HG03060 (cell line): ENCODE measurements around the gene LRIT2.

Source experiments
- ATAC-seq: cut with Tn5 transposase; IDR thresholded peaks from one replicate; pipeline ENCODE4 v1.9.1; 2021; ENCODE audit warnings: low read depth, moderate number of reproducible peaks; ENCODE audit not compliant: unreplicated experiment

Gene LRIT2, protein sequence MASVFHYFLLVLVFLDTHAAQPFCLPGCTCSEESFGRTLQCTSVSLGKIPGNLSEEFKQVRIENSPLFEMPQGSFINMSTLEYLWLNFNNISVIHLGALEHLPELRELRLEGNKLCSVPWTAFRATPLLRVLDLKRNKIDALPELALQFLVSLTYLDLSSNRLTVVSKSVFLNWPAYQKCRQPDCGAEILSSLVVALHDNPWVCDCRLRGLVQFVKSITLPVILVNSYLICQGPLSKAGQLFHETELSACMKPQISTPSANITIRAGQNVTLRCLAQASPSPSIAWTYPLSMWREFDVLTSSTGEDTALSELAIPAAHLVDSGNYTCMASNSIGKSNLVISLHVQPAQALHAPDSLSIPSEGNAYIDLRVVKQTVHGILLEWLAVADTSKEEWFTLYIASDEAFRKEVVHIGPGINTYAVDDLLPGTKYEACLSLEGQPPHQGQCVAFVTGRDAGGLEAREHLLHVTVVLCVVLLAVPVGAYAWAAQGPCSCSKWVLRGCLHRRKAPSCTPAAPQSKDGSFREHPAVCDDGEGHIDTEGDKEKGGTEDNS

DNA sequence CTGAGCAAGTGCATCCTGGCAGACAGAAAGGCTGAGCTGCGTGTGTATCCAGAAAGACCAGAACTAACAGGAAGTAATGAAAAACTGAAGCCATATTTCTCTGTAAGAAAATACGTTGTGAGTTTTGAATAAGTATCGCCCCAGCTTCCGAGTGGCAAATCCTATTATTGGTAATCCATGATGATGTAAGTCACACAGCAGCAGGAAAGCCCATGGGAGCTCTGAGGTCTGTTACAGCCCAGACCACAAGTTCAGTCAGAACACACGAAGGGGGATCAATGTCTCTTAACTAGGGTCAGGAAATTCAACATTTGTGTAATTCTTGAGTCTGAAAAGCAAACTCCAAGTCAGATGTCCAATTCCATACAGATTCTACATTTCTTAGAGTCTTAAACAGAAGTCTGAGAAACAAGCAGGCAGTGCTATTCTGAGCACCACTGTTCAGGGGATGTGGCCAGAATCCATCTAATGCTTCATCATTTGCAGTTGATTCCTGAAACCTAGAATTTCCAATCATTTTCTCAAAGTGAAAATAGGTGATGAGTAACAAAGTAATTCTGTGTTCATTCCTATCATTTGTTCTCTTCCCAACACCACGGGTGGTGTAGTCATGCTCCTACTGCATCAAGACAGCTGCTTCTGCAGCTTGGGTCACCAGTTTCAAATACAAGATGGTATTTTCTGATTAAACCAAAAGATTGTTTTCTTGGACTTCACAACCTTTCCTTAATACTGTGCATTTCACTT is at the start of gene LRIT2:
Gene LRIT2 (minus strand): TSS at position 118 of the 747 bp plus-strand sequence. CDS start 24 bp downstream, at position 94.
- ATAC-seq, result no peak

DNA sequence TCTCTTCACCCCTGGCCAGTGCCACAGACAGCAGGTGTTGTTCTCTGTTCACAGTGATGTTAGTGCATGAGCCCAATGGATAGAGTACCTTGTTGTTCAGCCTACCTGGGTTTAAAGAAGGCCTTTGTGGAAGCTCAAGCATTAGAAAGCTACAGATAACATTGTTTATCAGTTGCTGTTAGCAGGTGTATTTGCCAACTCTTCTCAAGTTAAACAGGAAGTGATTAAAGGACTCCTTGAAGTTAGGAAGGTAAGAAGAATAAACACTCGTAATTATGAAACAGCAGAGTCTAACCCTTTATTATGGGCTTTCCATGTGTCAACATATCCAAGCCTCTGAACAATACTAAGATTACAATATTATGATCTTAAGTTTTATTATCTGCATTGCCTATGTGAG is 45.4 kb upstream of the LRIT2 start:
- ATAC-seq, result no peak

DNA sequence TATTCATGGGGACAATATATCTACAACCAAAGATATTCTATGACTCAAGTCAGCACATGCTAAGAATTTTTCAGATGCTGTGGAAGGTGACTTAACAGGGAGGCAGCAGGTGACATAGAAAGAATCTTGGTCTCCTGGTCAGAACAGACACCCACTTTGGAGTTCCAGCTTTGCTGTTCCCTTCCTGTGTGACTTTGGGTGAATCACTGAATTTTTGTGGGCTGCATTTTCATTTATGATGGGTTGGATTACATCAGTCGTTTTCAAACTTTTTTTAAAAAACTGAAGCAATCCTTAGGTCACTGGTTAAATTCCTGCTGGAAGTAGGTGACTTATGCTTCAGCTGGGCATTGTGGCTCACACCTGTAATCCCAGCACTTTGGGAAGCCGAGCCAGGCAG is 44.4 kb upstream of the LRIT2 start:
- ATAC-seq, result no peak

DNA sequence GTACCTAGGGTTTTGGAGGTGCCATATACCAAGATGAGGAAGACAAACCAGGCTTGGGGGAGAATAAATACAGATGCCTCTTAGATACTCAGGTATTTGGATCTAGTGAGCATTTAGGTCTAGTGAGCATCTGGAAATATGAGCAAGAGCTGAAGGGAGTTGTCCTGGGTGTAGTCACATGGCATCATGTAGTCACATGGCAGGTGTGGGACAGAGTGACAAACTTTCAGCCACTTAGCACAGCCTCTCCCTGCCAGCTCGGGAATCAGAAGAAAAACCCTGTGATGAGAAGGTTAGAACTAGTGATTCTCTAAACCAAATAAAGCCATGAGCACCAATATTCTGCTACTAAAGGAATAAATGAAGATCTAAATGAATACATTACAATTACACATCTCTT is 43.8 kb upstream of the LRIT2 start:
- no peak for ATAC-seq

DNA sequence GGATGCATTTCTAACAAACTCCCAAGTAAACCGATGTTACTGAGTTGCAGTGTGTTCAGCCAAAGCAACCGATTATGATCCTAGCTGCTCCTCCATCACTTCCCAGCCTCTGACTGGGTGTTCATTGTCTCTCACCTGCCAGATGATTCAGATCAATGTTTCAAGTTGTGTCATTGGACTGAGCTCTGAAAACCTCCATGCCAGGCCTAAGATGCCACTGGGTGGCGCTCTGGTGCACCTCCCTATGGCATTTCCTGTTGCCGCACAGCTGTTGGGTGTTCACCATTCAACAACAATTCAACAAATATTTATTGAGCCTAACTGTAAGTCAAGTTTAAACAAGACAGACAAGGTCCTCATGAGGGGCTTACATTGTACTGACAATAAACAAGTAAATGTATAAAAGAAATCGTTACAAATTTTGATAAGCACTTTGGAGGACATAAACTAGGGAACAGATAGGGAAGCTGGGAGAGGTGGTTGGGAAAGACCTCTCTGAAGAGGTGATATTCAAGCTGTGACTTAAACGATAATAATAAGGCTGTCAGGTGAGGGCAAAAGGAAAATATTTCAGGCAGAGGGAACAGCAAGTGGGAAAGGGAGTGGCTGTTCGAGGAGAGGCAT is 42.3 kb upstream of the LRIT2 start:
- ATAC-seq, result peak; percentile 54

DNA sequence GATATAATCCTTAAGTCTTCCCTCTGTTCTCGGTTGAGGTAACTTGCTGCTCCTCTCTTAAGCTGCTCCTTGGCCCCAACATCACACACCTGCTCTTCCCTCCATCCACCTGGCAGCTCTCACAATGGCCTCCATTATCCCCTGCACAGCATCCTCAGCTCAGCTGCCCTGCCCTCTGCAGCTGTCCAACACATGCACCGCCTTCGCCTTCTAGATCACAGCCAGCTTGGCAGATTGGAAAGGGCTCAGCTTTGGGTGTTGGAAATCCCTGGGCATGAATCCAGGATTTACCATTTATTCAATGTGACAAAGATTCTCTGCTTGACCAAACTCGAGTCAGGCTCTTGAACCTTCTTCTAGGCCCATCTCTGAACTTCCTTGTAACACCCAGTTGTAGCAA is 40.1 kb upstream of the LRIT2 start:
- ATAC-seq, result no peak

DNA sequence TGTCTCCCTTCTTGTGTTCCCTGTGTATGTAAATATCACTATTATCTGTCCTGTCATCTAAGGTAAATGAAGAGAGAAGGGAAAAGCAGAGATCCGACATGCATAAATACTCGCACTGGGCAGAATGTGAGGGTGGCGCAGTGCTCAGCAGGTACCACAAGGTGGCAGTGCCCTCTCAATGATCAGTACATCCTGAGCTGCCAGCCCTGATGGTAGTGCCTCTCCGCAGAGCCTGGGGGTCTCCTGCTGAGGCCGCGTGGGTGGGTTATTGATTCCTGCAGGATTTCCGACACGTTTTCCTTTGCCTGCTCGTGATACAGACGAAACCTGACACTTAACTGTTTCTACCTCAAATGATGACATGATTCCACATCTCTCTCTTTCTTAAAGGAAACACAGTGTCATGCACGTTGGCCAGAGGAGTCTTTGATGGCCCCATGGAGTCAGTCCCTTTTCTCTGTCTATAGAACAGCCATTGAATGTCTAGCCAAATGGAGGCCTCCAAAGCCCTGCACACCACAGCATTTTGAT is 39.3 kb upstream of the LRIT2 start:
- ATAC-seq, result peak; percentile 67

DNA sequence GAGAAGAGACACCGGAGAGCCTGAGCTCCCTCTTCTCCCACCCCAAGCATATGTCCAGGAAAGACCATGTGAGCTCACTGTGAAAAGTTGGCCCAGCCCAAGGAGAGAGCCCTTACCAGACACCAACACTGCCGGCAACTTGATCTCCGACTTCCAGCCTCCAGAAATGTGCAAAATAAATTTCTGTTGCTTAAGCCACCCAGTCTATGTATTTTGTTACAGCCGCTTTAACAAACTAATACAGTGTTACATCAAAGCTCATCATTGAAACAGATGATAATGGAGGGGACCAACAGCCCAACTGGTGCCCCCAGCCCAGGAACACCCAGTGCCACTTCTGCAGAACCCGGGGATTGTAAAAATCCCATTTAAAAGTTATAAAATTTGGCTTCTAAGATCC is 38.4 kb upstream of the LRIT2 start:
- no peak for ATAC-seq

DNA sequence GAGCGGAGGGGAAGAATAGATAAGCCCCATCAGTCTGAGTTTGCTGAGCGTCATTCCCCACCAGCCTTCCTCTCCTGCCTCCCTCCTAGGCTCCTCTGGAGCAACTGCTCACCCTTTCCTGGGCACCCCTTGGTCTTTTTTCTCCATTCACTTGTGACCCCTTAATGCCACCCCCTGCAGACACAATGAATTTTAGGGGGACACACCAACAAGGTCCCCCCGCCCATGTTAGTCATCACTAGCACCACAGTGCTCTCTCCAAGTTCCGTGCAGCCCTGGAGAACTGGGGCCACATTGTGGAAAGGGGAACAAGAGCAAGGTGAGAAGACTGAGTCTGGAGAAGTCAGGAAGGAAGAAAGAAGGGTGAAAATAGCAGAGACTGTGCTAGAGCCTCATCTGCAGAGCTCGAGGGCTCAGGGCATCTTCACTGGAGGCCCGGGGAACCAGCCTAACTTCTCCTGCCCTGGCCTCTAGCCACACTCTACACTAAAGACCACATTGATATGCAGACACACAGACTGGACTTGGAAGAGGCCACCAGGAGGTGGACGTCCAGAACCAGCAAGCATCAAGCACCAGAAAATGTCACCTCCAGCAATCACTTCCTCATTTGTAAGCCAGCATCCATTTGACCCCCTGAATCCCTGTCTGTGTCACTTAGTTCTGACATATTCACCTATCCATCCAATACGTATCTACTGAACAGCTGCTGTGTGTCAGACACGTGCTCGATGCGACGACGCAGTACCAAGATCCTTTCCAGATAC is 37.0 kb upstream of the LRIT2 start:
- ATAC-seq, result no peak

DNA sequence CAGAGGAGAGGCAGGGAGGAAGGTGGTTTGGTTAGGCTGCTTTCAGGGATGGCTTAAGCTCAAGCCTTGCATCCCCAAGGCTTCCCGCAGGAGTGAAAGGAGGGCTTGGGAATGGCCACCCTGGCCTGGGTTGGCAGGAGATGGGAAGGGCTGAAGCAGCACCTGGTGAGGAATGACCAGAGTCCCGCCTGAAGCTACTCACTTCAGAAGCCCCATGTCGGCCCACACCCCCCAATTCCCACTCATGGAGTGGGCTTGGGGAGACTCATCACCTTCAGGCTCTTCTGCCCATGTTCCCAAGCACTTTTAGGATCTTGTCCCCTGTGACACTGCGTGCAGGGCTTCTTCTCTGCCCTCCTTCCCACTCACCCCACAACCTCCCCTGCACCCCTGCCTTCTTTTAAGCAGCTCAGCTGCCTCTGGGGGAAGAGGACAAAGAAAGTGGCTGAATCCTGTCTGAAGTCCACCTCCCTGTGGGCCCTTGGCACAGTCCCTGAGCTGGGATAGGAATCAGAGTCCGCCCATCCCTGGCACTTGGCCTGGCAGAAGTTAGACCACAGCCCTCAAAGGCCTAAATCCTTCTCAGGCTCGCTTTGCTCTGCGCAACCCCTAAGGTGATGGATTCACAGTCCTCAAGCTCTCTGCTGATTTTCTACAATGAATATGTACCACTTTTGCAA is 36.0 kb upstream of the LRIT2 start:
- ATAC-seq, result no peak

DNA sequence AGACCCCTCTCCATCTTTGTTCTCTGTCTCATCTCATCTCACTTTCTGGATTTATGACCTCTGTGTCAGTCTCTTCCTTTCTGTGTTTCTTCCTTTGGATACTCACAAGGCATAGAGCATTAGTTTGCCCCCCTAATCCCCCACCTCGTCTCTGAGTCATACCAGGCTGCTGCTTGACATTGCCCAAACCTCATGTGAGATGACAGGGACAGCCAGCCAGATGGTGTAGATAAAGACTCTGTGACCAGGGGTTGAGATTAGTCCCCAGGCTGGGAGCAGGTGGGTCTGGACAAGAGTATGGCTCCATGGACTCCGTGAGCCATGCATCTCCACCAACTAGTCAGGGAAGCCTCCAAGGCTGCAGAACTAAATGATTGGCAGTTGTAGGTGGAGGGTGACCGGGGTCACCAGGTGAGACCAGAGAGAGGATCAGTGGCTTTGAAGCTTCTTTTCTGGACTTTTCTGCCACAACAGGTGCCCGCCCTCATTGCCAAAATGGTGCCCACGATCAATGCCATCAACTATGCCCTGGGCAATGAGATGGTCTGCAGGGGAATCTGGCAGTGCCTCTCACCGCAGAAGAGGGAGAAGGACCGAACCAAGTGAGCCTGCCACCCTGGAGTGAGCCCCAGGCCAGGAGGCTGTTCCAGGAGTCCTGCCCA is 32.8 kb upstream of the LRIT2 start:
- ATAC-seq, result no peak

DNA sequence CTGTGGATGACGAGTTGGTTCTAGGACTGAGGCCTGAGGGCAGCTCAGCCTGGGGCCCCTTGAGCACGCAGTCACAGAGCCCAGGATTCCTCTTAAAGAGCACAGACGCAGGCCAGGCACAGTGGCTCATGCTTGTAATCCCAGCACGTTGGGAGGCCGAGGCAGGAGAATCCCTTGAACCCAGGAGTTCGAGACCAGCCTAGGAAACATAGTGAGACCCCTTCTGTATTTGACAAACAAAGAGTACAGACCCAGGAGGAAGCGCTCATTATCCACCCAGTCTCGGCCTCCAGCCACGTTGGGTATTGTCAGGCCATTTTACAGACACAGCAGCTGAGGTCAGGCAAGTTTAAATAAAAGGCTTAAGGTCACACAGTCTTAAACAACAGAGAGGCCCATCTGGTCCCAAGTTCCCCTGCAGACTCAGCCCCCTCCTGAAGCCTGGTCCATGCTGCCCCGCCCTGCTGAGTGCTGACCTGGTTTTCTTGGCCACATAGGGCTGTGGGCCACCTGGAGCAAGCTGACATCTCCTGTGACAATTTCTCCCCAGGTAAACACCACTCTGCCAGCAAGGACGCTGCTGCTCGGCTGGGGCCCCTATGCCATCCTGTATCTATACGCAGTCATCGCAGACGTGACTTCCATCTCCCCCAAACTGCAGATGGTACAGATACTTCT is 32.1 kb upstream of the LRIT2 start:
- ATAC-seq, result no peak

DNA sequence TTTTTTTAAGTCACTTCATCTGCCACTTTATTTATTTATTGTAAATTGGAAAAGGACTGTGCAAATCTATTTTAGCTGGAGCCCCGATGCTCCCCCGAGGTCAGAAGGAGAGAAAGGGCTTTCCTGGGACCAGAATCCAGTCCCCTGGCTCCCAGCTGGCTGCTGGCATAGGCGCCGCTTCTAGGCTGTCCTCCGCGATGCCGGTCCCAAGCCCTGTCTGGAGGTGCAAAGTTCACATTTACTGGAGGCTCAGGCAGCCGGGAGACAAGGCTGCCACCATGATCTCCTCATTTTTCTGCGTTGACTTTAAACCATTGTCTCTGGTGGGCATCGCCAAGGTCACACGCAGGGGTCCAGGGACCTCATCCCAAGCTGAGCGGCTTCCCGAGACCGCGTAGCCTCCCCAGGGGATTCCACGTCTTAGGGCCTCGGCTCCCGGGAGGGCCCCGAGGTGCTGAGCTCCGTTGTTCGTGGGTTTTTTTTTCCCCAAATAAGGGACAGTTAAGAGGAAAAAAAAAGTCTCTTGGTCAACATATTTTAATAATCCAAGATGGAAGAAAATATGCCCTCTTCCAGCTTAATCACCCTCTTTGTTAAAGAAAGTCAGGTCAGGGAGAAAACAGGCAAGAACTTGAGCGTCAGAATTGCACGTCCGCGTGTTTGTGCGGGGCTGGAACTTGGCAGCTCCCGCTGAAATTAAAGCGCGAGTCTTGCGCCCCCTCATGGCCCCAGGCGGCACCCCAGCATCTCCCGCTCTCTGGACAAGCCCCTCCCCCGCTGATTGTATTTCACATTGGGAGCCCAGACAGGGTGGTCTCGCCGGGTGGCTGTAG is 31.4 kb upstream of the LRIT2 start:
- no peak for ATAC-seq

DNA sequence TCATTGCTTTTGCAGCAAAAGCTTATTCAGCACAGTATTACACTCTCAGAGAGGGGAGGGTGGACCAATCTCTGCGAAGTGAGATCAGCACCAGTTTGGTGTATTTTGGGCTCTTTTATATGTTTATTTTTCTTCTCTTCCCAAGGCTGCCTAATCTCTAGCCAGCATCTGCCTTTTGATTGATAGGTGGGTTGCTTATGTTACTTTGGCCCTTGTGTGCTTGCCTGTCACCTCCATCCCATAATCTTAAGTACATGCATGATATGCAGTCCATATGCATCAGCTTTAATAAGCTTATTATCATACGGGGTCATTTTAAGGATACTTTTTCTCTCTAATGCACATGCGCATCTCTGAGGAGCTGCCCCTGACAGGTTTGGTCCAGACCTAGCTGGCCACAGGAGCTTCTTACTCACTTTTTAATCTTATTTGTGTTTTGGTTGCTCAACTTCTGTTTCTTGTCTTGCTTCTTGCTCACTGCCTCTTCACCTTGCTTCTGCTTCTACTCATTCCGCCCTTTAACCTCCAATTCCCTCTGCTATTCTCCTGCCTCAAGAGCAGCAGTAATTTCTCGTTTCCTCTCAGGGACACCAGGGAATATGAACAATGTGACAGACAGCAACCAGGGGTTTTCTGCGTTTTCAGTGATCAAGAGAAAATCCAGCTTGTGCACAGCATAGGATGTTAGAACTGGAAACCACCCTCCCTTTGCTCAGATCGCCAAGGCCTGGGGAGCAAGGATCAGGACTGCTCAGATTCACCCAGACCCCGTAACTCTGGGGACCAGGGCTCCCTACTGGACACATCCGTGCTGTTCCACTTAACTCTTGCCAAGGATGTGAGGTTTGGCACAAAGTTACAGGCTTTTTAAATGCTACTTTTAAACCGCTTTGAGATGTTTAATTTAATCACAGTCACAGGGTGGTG is 29.5 kb upstream of the LRIT2 start:
- ATAC-seq, result no peak

DNA sequence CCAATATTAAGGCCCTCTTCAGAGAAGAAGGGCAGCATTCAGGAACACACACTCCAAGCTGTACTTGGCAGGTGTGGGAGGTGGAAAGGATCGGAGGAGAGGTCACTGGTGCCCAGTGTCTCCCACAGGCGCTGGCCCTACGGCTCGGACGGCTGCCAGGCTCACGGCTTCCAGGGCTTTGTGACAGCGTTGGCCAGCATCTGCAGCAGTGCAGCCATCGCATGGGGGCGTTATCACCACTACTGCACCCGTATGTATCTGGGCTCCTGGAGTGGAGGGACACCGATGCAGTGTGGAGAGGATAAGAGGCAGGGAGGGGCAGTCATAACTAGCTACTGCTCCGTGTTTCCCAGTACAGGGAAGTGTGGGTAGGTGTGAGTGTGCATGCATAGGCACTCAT is 23.4 kb upstream of the LRIT2 start:
- no peak for ATAC-seq

DNA sequence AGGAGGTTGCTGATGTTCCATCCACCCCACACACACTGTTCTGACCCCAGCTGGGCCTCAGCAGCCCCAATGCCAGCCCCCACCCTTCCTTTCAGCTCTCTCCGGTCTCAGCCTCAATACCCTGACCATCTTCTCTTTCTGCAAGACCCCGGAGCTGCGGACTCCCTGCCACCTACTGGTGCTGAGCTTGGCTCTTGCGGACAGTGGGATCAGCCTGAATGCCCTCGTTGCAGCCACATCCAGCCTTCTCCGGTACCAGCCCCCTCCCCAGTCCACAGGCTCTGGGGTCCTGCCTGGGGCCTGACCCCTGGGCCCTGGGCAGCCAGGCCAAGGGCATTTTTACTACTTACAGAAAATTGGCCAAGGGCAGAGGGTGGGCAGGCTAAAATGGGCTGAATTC is 22.2 kb upstream of the LRIT2 start:
- ATAC-seq, result no peak
